ENCODE data around the gene GKN1. TPM values are rescaled to one million over a fixed set of nuclear protein-coding genes. Genes with fewer than 3 reads are reported as not detected.

The GKN1 gene
- total RNA-seq, 1 donor from 2014 or later = not detected

DNA sequence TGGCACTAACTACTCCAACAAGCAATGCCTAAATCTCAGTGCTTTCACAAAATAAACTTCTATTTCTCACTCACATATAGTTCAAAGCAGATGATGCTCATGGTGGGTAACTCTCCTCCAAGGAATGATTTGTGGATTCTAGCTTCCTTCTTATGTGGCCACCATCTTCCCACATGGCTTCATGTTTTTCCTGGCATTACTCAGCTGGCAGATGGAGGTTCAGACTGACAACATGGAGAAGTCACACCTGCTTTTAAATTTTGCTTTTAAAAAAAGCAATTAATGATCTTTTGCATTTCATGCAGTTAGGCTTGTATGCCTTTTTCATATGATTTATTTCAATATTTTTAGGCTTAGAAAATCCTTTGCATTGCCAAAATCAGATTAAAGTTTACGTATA lies 15.4 kb upstream of the GKN1 start:
- ATAC-seq = no peak
- TF ChIP-seq, protein P1, sequence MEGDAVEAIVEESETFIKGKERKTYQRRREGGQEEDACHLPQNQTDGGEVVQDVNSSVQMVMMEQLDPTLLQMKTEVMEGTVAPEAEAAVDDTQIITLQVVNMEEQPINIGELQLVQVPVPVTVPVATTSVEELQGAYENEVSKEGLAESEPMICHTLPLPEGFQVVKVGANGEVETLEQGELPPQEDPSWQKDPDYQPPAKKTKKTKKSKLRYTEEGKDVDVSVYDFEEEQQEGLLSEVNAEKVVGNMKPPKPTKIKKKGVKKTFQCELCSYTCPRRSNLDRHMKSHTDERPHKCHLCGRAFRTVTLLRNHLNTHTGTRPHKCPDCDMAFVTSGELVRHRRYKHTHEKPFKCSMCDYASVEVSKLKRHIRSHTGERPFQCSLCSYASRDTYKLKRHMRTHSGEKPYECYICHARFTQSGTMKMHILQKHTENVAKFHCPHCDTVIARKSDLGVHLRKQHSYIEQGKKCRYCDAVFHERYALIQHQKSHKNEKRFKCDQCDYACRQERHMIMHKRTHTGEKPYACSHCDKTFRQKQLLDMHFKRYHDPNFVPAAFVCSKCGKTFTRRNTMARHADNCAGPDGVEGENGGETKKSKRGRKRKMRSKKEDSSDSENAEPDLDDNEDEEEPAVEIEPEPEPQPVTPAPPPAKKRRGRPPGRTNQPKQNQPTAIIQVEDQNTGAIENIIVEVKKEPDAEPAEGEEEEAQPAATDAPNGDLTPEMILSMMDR (IDR thresholded peaks at IDR 0.05) = no peak
- DNase-seq = no peak
- intact Hi-C loops (cut with DNase I) = no loop called here
- no peaks in the 10 kb centered on the region for H3K27me3 ChIP-seq
- H3K4me3 ChIP-seq = no peak overlapping the region
- H3K9me3 ChIP-seq = no peaks in the 10 kb centered on the region
- no peak overlapping the region for H3K27ac ChIP-seq
- H3K36me3 ChIP-seq = no peaks in the 10 kb centered on the region
- peaks cover 5% of the 10 kb centered on the region for H3K4me1 ChIP-seq

DNA sequence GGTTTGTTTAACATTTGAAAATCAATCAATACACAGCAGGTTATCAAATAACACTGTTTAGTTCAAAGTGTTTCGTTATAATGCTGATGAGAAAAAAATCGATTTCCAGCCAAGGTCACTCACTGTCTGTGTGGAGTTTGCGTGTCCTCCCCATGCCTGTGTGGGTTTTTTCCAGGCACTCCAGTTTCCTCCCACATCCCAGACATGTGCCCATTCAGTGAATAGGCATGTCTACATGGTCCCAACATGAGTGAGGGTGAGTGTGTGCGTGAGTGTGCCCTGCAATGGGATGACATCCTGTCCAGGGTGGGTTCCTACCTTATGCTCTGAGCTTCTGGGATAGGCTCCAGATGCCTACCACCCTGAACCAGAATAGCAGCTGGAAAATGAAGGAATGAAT lies 13.1 kb upstream of the GKN1 start:
- no peaks in the 10 kb centered on the region for H3K9me3 ChIP-seq
- ATAC-seq = no peak
- no peaks in the 10 kb centered on the region for H3K36me3 ChIP-seq
- H3K27ac ChIP-seq = no peak overlapping the region
- no peak for DNase-seq
- no peaks in the 10 kb centered on the region for H3K27me3 ChIP-seq
- TF ChIP-seq, protein P1 (IDR thresholded peaks at IDR 0.05) = no peak
- intact Hi-C loops (cut with DNase I) = no loop called here
- no peak overlapping the region for H3K4me3 ChIP-seq
- H3K4me1 ChIP-seq = no peaks in the 10 kb centered on the region

DNA sequence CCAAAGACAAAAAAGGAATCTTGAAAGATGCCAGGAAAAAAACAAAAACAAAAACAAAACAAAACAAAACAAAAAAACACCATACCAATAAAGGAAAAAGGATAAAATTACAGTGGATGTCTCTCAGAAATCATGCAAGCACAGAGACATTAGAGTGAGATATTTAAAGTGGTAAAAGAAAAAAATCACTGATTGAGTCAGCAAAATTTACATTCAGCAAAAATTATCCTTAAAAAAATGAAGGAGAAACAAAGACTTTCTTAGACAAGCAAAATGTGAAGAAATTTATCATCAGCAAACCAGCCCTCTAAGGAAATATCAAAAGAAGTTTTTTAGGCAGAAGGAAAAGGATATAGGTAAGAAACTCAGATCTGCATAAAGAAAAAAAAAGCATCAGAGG lies 10.2 kb upstream of the GKN1 start:
- ATAC-seq = no peak
- H3K27ac ChIP-seq = no peak overlapping the region
- TF ChIP-seq, protein P1 (IDR thresholded peaks at IDR 0.05) = no peak
- H3K4me1 ChIP-seq = no peaks in the 10 kb centered on the region
- intact Hi-C loops (cut with DNase I) = no loop called here
- no peaks in the 10 kb centered on the region for H3K36me3 ChIP-seq
- no peak overlapping the region for H3K4me3 ChIP-seq
- H3K27me3 ChIP-seq = no peaks in the 10 kb centered on the region
- no peak for DNase-seq
- H3K9me3 ChIP-seq = no peaks in the 10 kb centered on the region

DNA sequence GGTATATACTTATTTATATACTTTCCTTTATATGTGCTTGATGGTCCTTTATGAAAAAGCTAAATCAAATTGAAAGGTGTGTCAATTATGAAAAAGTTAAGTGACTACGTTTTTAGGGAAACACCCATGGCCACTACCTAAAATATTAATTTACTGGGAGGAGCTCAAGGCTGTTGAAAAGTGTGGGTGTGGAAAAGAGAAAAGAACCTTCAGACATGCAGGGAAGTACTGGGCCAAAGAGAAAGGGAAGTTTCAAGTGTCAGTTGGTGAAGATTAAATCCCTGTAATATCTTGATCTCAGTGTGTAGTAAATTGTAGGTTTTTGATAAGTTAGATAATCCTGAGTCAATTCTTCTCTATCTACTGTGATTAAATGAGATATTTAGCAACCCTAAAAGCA lies 6.2 kb upstream of the GKN1 start:
- TF ChIP-seq, protein P1 (IDR thresholded peaks at IDR 0.05) = no peak
- H3K9me3 ChIP-seq = no peaks in the 10 kb centered on the region
- H3K4me3 ChIP-seq = no peak overlapping the region
- H3K4me1 ChIP-seq = no peaks in the 10 kb centered on the region
- intact Hi-C loops (cut with DNase I) = no loop called here
- no peak overlapping the region for H3K27ac ChIP-seq
- no peaks in the 10 kb centered on the region for H3K36me3 ChIP-seq
- H3K27me3 ChIP-seq = no peaks in the 10 kb centered on the region
- ATAC-seq = no peak
- DNase-seq = no peak

DNA sequence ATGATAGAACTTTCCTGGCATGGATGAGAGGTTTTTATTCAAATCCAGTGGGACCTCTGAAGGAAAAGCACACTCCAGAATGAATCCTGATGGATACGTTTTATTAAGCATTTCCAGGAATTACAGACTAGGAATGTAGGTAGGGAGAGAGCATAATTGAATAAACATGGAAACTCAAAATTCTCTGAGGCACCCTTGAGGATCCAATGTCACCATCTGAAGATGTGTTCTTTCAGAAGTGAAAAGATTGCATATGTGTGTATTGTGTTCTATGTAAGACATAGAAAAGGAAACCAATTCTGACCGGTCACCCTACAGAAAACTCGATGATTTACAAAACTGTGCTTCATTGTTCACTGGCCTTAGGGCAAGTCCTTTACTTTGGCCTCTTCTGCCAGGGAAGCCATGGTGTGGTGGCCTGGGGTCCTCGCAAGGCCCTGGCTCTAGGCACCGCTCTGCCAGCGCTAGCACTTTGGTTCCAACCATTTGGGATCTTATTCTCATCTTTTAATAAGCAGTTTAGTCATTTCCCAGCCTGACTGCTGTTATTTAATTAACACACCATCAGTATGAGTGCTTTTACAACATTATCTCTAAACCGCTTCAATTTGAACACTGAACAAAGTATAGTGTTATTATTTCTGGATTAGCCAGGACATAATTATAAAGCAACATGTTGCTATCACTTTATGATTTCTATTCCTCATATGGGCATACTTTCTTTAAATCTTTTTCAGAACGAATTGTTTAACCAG lies 4.5 kb upstream of the GKN1 start:
- TF ChIP-seq, protein P1 (IDR thresholded peaks at IDR 0.05) = no peak
- Histone ChIP-seq H3K36me3 (no peaks in the 10 kb centered on the region), H3K27me3 (no peaks in the 10 kb centered on the region), H3K4me3 (no peak overlapping the region), H3K9me3 (no peaks in the 10 kb centered on the region), H3K27ac (no peak overlapping the region), H3K4me1 (no peaks in the 10 kb centered on the region)
- DNase-seq (no peak), ATAC-seq (no peak)
- intact Hi-C loops (cut with DNase I) = no loop called here

Measured in upper lobe of right lung (tissue), 1 donor.